H9 (cell line): Measurements from ENCODE around the gene LCE5A. TPM values are rescaled to one million over a fixed set of nuclear protein-coding genes. Genes with fewer than 3 reads are reported as not detected.

Experiments used
- DNase-seq: peaks from one replicate; pipeline ENCODE4 v3.0.0-alpha.2; 2017
- H2AFZ ChIP-seq: one replicate; pipeline ENCODE4 v1.6.1; 2013; ENCODE audit warnings: mild to moderate bottlenecking, low read length, control low read depth, moderate library complexity
- H2AK5ac ChIP-seq: 2 replicates; pipeline ENCODE4 v1.6.1; 2013; ENCODE audit warnings: low read length, control low read depth, mixed read lengths; ENCODE audit not compliant: insufficient read length
- H2BK120ac ChIP-seq: one replicate; pipeline ENCODE4 v1.6.1; 2013; ENCODE audit warnings: low read depth, mild to moderate bottlenecking, low read length, control low read depth, inconsistent platforms; ENCODE audit not compliant: poor library complexity, severe bottlenecking
- H2BK12ac ChIP-seq: 2 replicates; pipeline ENCODE4 v1.6.1; 2013; ENCODE audit warnings: low read length, control low read depth, mixed read lengths, low read depth; ENCODE audit not compliant: insufficient read length
- H2BK15ac ChIP-seq: 2 replicates; pipeline ENCODE4 v1.6.1; 2013; ENCODE audit warnings: low read depth, low read length, control low read depth
- H2BK20ac ChIP-seq: one replicate; pipeline ENCODE4 v1.6.1; 2013; ENCODE audit warnings: low read depth, mild to moderate bottlenecking, low read length, control low read depth, inconsistent platforms; ENCODE audit not compliant: poor library complexity, severe bottlenecking
- H2BK5ac ChIP-seq: 2 replicates; pipeline ENCODE4 v1.6.1; 2013; ENCODE audit warnings: low read length, control low read depth, mixed read lengths; ENCODE audit not compliant: insufficient read length
- H3K14ac ChIP-seq: 2 replicates; pipeline ENCODE4 v1.6.1; 2013; ENCODE audit warnings: low read length, control low read depth; ENCODE audit not compliant: insufficient read depth
- H3K18ac ChIP-seq: 2 replicates; pipeline ENCODE4 v1.6.1; 2013; ENCODE audit warnings: low read depth, mild to moderate bottlenecking, mixed read lengths, low read length, control low read depth; ENCODE audit not compliant: insufficient read length
- H3K23ac ChIP-seq: 2 replicates; pipeline ENCODE4 v1.6.1; 2013; ENCODE audit warnings: low read length, control low read depth, mixed read lengths, low read depth; ENCODE audit not compliant: insufficient read length
- H3K23me2 ChIP-seq: 2 replicates; pipeline ENCODE4 v1.6.1; 2013; ENCODE audit warnings: low read depth, mild to moderate bottlenecking, mixed read lengths, low read length, control low read depth; ENCODE audit not compliant: insufficient read length, poor library complexity, severe bottlenecking
- H3K27ac ChIP-seq: 2 replicates; pipeline ENCODE4 v1.5.1; 2013; ENCODE audit warnings: low read length, control low read depth, mixed read lengths, low read depth; ENCODE audit not compliant: insufficient read length
- H3K27me3 ChIP-seq: 2 replicates; pipeline ENCODE4 v1.6.1; 2013; ENCODE audit warnings: low read length, control low read depth, inconsistent platforms; ENCODE audit not compliant: insufficient read depth
- H3K4ac ChIP-seq: 2 replicates; pipeline ENCODE4 v1.6.1; 2013; ENCODE audit warnings: low read depth, mild to moderate bottlenecking, control low read depth, inconsistent platforms, low read length, moderate library complexity
- H3K4me1 ChIP-seq: 2 replicates; pipeline ENCODE4 v1.6.1; 2013; ENCODE audit warnings: low read length, control low read depth, inconsistent platforms; ENCODE audit not compliant: insufficient read depth
- H3K4me2 ChIP-seq: 2 replicates; pipeline ENCODE4 v1.6.1; 2013; ENCODE audit warnings: low read length, control low read depth, mixed read lengths; ENCODE audit not compliant: insufficient read length, insufficient read depth
- H3K56ac ChIP-seq: 2 replicates; pipeline ENCODE4 v1.6.1; 2013; ENCODE audit warnings: low read depth, mild to moderate bottlenecking, mixed read lengths, low read length, control low read depth; ENCODE audit not compliant: insufficient read length
- H3K79me1 ChIP-seq: 2 replicates; pipeline ENCODE4 v1.6.1; 2013; ENCODE audit warnings: low read depth, mild to moderate bottlenecking, moderate library complexity, low read length, control low read depth, inconsistent platforms; ENCODE audit not compliant: insufficient read depth, poor library complexity, severe bottlenecking
- H3K79me2 ChIP-seq: 2 replicates; pipeline ENCODE4 v1.6.1; 2013; ENCODE audit warnings: low read length, control low read depth, inconsistent platforms; ENCODE audit not compliant: insufficient read depth
- H3K9ac ChIP-seq: 2 replicates; pipeline ENCODE4 v1.6.1; 2013; ENCODE audit warnings: low read length, control low read depth, mixed read lengths; ENCODE audit not compliant: insufficient read length; ENCODE audit errors: extremely low read depth
- H3K9me3 ChIP-seq: one replicate; pipeline ENCODE4 v1.6.1; 2013; ENCODE audit warnings: low read depth, low read length, inconsistent platforms; ENCODE audit not compliant: control insufficient read depth
- H3T11ph ChIP-seq: one replicate; pipeline ENCODE4 v1.6.1; 2013; ENCODE audit warnings: mild to moderate bottlenecking, low read length, control low read depth, inconsistent platforms
- H4K20me1 ChIP-seq: one replicate; pipeline ENCODE4 v1.6.1; 2013; ENCODE audit not compliant: control insufficient read depth, insufficient read length, insufficient read depth
- H4K5ac ChIP-seq: 2 replicates; pipeline ENCODE4 v1.6.1; 2013; ENCODE audit warnings: low read depth, mild to moderate bottlenecking, mixed read lengths, low read length, control low read depth; ENCODE audit not compliant: insufficient read length
- H4K8ac ChIP-seq: replicated peaks from 2 replicates; pipeline ENCODE4 v1.6.1; 2013; ENCODE audit warnings: low read length, control low read depth, mixed read lengths, low read depth; ENCODE audit not compliant: insufficient read length
- H4K91ac ChIP-seq: 2 replicates; pipeline ENCODE4 v1.6.1; 2013; ENCODE audit warnings: low read depth, mild to moderate bottlenecking, moderate library complexity, mixed read lengths, low read length, control low read depth; ENCODE audit not compliant: insufficient read length
- H3K27ac Mint-ChIP-seq, 3 experiments: 2 replicates in 2 of 3; 3 replicates in 1 of 3; pipeline ENCODE4 v1.8.0; 2020 to 2021; ENCODE audit warnings: mixed read lengths in 3 of 3, mild to moderate bottlenecking in 1 of 3, moderate library complexity in 1 of 3
- H3K27me3 Mint-ChIP-seq: 2 replicates; pipeline ENCODE4 v1.8.0; 2021; ENCODE audit warnings: low read depth, mild to moderate bottlenecking, moderate library complexity, mixed read lengths
- H3K36me3 Mint-ChIP-seq, 3 experiments: 2 replicates in 2 of 3; 3 replicates in 1 of 3; pipeline ENCODE4 v1.8.0; 2020 to 2021; ENCODE audit warnings: low read depth in 3 of 3, mixed read lengths in 3 of 3; ENCODE audit not compliant: insufficient read depth in 1 of 3
- H3K4me1 Mint-ChIP-seq, 2 experiments: 2 replicates each; pipeline ENCODE4 v1.8.0; 2020; ENCODE audit warnings: mixed read lengths in 2 of 2
- H3K4me3 Mint-ChIP-seq, 2 experiments: 2 replicates in 1 of 2; 3 replicates in 1 of 2; pipeline ENCODE4 v1.8.0; 2020 to 2021; ENCODE audit warnings: mild to moderate bottlenecking in 2 of 2, mixed read lengths in 2 of 2, moderate library complexity in 1 of 2
- H3K9me3 Mint-ChIP-seq, 2 experiments: 2 replicates in 1 of 2; 3 replicates in 1 of 2; pipeline ENCODE4 v1.8.0; 2020; ENCODE audit warnings: mild to moderate bottlenecking in 2 of 2, mixed read lengths in 2 of 2, moderate library complexity in 1 of 2
- CTCF ChIP-seq: fragments of 200-600 bp; sonication (generic); conservative IDR thresholded peaks from 3 replicates; pipeline ENCODE4 v1.8.0; 2021; ENCODE audit warnings: antibody characterized with exemption, mild to moderate bottlenecking
- WGBS: extraction: QIAGEN DNeasy Blood & Tissue Kit; methylation state at CpG from one replicate; pipeline ENCODE4 v1.1.7; 2013; ENCODE audit warnings: missing lambda C conversion rate, low lambda C conversion rate, mixed read lengths; ENCODE audit not compliant: insufficient read length; ENCODE audit errors: extremely low coverage; 5-methylcytosine and 5-hydroxymethylcytosine counted together
- total RNA-seq: library from RNA; stranded (reverse); gene quantifications from 2 replicates; pipeline ENCODE4 v1.2.1, GENCODE V29; 2021

Gene LCE5A
- total RNA-seq, 1 experiment from 2014 or later, result not detected

- Mint-ChIP-seq H3K4me3 (no peak overlapping the region), H3K27ac (no peak overlapping the region), H3K4me1 (no peaks in the 10 kb centered on the region), H3K9me3 (peaks cover 93 to 99% of the 10 kb centered on the region in 2 experiments), H3K27me3 (peaks cover 1% of the 10 kb centered on the region; the same call in 1 of the 2 replicates), H3K36me3 (peaks cover 8 to 50% (median 9%) of the 10 kb centered on the region in 3 experiments)
- Histone ChIP-seq H3K23ac (no peak overlapping the region), H3K4ac (no peak overlapping the region), H2BK120ac (no peak overlapping the region), H2BK5ac (no peak overlapping the region), H4K91ac (no peak overlapping the region), H2BK20ac (no peak overlapping the region), H3K14ac (no peak overlapping the region), H3K18ac (no peak overlapping the region), H3K23me2 (no peaks in the 10 kb centered on the region), H2AK5ac (no peak overlapping the region), H3K9me3 (peaks cover 95% of the 10 kb centered on the region), H3T11ph (no peak overlapping the region), H3K27me3 (no peaks in the 10 kb centered on the region), H4K8ac (no peak overlapping the region), H3K27ac (no peak overlapping the region), H4K20me1 (no peaks in the 10 kb centered on the region), H2BK12ac (no peak overlapping the region), H3K56ac (no peak overlapping the region), H3K79me1 (no peaks in the 10 kb centered on the region), H4K5ac (no peak overlapping the region), H3K4me2 (no peak overlapping the region), H3K79me2 (no peaks in the 10 kb centered on the region), H2BK15ac (no peak overlapping the region), H2AFZ (no peak overlapping the region), H3K9ac (no peak overlapping the region), H3K4me1 (no peaks in the 10 kb centered on the region)
- WGBS, result no CpG with 5 or more reads among the region's 3 CpGs
- no peak for DNase-seq
- TF ChIP-seq CTCF, result no peak
These were observed 2.5 kb downstream of the LCE5A start for GRCh38 chr1:152513081-152513480.
